Adrenal gland (tissue), 12 donors: ENCODE results near the gene RNASE8. TPM values are rescaled to one million over a fixed set of nuclear protein-coding genes. Genes with fewer than 3 reads are reported as not detected.

Experiments used
- DNase-seq, 7 donors: peaks; one replicate each; pipeline ENCODE4 v3.0.0-alpha.2; 2019 to 2020
- H3K27ac ChIP-seq, 5 donors: fragments of 200-600 bp; sonication (generic) in 4 of 5; 1 replicate in 3 of 5; 2 replicates in 2 of 5; pipeline versions ENCODE4 v1.5.1 to v1.8.0; 2016 to 2020; ENCODE audit warnings: mild to moderate bottlenecking in 1 of 5
- H3K27me3 ChIP-seq: fragments of 200-600 bp; 2 replicates; pipeline ENCODE4 v1.8.0; 2021
- H3K36me3 ChIP-seq, 2 donors: fragments of 200-600 bp; replicated peaks in 1 of 2; 1 replicate in 1 of 2; 2 replicates in 1 of 2; pipeline versions ENCODE4 v1.5.1 to v1.8.0; 2018 to 2022
- H3K4me1 ChIP-seq, 2 donors: fragments of 200-600 bp; replicated peaks in 1 of 2; 1 replicate in 1 of 2; 2 replicates in 1 of 2; pipeline versions ENCODE4 v1.5.1 to v1.8.0; 2018 to 2021
- H3K4me3 ChIP-seq, 4 donors: fragments of 200-600 bp; sonication (generic) in 3 of 4; one replicate each; pipeline ENCODE4 v1.5.1; 2016 to 2018
- H3K9me3 ChIP-seq, 3 donors: fragments of 200-600 bp; sonication (generic) in 1 of 3; replicated peaks in 1 of 3; 1 replicate in 2 of 3; 2 replicates in 1 of 3; pipeline versions ENCODE4 v1.5.1 to v1.8.0; 2016 to 2021
- POLR2A ChIP-seq, 2 donors: fragments of 450-650 bp; IDR thresholded peaks; one replicate each; pipeline ENCODE4 v1.6.1; 2017; ENCODE audit warnings: antibody characterized with exemption in 2 of 2, mild to moderate bottlenecking in 2 of 2, moderate library complexity in 1 of 2
- WGBS, 4 donors: extraction: QIAGEN DNeasy Blood & Tissue Kit in 2 of 4; methylation state at CpG; one replicate each; pipeline versions ENCODE4 v1.1.5 to v1.1.7; 2013 to 2017; 5-methylcytosine and 5-hydroxymethylcytosine counted together
- intact Hi-C, 2 donors: fragments of 100-400 bp; cut with DNase I; formaldehyde crosslinking; loops; one replicate each; pipeline versions ENCODE4 v1.14.1 to v1.15.0; 2022 to 2023
- polyA plus RNA-seq, 3 donors: library from polyadenylated mRNA; stranded (reverse); fragments of 200-250 nt in 2 of 3; fragments of 350-450 nt in 1 of 3; fragmentation: Illumina TruSeq in 1 of 3; extraction: RNeasy Lipid Tissue Mini Kit (QIAGEN cat#74804) in 1 of 3; gene quantifications; one replicate each; pipeline ENCODE4 v1.2.3, GENCODE V29; 2013 to 2014
- total RNA-seq, 9 donors: library from RNA; depleted of rRNA in 4 of 9; stranded (reverse); fragments of >200 nt in 4 of 9; fragments of 120-200 nt in 1 of 9; fragmentation: NEBNext Ultra II Directional in 1 of 9; extraction: Animal tissue kit (Norgen Biotek cat#: 25700) in 1 of 9; gene quantifications; one replicate each; pipeline versions ENCODE4 v1.1.0 to v1.2.4, GENCODE V29; 2013 to 2023
- TF ChIP-seq, protein P1 (sequence below), 6 experiments: fragments of 450-650 bp in 4 of 6; fragments of 200-600 bp in 2 of 6; sonication (generic) in 1 of 6; IDR thresholded peaks; 1 replicate in 5 of 6; 2 replicates in 1 of 6; pipeline versions ENCODE4 v1.5.1 to v1.8.0; 2016 to 2021; ENCODE audit warnings: antibody characterized with exemption in 6 of 6, mild to moderate bottlenecking in 2 of 6, moderate library complexity in 1 of 6
- donor health status: healthy with polysubstance abuse.
- donor health status: Bipolar disorder and iron deficiency.
- donor health status: DM: yes; HTN: yes; CAD: no.
- donor health status: DM: no; HTN: no; CAD: no.
- donor health status: DM: no; HTN: no; CAD: no.
- donor health status: DM: yes; HTN: yes; CAD: no.

RNASE8 gene
- total and polyA plus RNA-seq, 12 donors: not detected

DNA sequence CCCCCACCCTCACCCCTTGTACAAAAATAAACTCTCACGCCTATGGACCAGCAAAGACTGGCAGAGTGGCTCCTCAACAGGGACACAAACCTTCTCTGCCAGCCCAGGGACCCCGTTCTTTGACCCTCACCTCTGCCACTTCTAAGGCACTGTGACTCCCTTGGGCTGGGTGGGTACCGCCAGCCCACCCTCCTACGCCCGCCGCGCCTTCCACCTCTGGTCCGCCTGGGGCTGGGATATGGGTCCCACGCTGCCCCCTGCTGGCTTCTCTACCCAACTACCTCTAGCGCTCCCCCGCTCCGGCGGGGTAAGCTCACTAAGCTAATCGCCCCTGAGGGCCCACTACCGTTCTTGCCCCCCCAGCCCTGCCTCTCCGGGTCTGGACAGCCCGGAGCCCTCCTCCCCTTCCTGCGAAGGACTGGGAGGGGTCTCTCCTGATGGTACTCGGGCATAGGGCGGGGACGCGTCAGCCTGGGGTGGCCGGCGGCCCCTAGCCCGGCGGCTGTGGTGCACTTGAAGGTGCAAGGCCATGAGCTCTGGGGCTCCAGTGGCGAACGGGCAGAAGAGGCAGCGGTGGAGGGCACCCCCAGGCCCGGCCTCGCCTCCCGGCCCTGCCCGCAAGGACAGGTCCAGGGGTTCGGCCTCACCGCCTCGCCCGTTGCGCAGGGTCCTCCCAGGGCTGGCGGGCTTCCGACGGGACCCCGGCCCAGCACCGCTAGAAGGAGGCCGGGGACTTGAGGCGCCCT lies 32.7 kb downstream of the RNASE8 start:
- peak; percentile 50 to 77 (median 70) for DNase-seq
- TF ChIP-seq POLR2A (IDR thresholded peaks at IDR 0.05): peak in 1 of 2 donors; percentile 16
- TF ChIP-seq, protein P1, sequence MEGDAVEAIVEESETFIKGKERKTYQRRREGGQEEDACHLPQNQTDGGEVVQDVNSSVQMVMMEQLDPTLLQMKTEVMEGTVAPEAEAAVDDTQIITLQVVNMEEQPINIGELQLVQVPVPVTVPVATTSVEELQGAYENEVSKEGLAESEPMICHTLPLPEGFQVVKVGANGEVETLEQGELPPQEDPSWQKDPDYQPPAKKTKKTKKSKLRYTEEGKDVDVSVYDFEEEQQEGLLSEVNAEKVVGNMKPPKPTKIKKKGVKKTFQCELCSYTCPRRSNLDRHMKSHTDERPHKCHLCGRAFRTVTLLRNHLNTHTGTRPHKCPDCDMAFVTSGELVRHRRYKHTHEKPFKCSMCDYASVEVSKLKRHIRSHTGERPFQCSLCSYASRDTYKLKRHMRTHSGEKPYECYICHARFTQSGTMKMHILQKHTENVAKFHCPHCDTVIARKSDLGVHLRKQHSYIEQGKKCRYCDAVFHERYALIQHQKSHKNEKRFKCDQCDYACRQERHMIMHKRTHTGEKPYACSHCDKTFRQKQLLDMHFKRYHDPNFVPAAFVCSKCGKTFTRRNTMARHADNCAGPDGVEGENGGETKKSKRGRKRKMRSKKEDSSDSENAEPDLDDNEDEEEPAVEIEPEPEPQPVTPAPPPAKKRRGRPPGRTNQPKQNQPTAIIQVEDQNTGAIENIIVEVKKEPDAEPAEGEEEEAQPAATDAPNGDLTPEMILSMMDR (IDR thresholded peaks at IDR 0.05): peak; percentile 22 to 75 (median 61)
- 84 to 91% (median 86%) methylated on average over 8 to 45 of the region's 45 CpGs for WGBS, 4 donors

GRCh38 chr14:21090940-21091663 lies 33.5 kb downstream of the RNASE8 start:
- no peaks in the 10 kb centered on the region for H3K27me3 ChIP-seq
- peaks cover 0 to 68% of the 10 kb centered on the region in 2 donors for H3K36me3 ChIP-seq
- H3K4me1 ChIP-seq: peaks cover 2 to 28% of the 10 kb centered on the region in 2 donors
- H3K4me3 ChIP-seq: no peak overlapping the region
- H3K27ac ChIP-seq: peak overlapping the region in 3 of 5 donors; percentile 41 to 50 (median 48)
- peak in 2 of 7 donors; percentile 29 to 50 for DNase-seq
- H3K9me3 ChIP-seq: no peaks in the 10 kb centered on the region
- WGBS, 4 donors: 86 to 88% (median 87%) methylated on average over 33 to 45 of the region's 45 CpGs
- TF ChIP-seq POLR2A (IDR thresholded peaks at IDR 0.05): no peak
- TF ChIP-seq, protein P1 (IDR thresholded peaks at IDR 0.05): peak in 1 of 6 experiments; percentile 2
- intact Hi-C loops: loop anchor here (5.0 kb wide), 2 partner anchors 69 to 74 kb away; no protein-coding TSS in a partner anchor

More for the DNA sequence above, 32.7 kb downstream of the RNASE8 start:
- Histone ChIP-seq H3K36me3 (peaks cover 0 to 75% of the 10 kb centered on the region in 2 donors), H3K27ac (peak overlapping the region in 3 of 5 donors; percentile 41 to 50 (median 48)), H3K4me3 (no peak overlapping the region), H3K9me3 (no peaks in the 10 kb centered on the region), H3K27me3 (no peaks in the 10 kb centered on the region), H3K4me1 (peaks cover 2 to 21% of the 10 kb centered on the region in 2 donors)
- intact Hi-C loops: loop anchor here (5.0 kb wide), 2 partner anchors 68 to 73 kb away; no protein-coding TSS in a partner anchor

GRCh38 chr14:21091821-21092272 lies 34.2 kb downstream of the RNASE8 start:
- 80 to 90% (median 87%) methylated on average over 26 to 42 of the region's 42 CpGs for WGBS, 4 donors
- peaks cover 0 to 62% of the 10 kb centered on the region in 2 donors for H3K36me3 ChIP-seq
- H3K27me3 ChIP-seq: no peaks in the 10 kb centered on the region
- no peaks in the 10 kb centered on the region for H3K9me3 ChIP-seq
- no peak for TF ChIP-seq POLR2A (IDR thresholded peaks at IDR 0.05)
- TF ChIP-seq, protein P1 (IDR thresholded peaks at IDR 0.05): no peak
- intact Hi-C loops: loop anchor here (5.0 kb wide), 2 partner anchors 70 to 75 kb away; no protein-coding TSS in a partner anchor
- H3K27ac ChIP-seq: peak overlapping the region in 3 of 5 donors; percentile 24 to 79 (median 68)
- no peak overlapping the region for H3K4me3 ChIP-seq
- DNase-seq: peak in 3 of 7 donors; percentile 32 to 60 (median 52)
- H3K4me1 ChIP-seq: peaks cover 7 to 33% of the 10 kb centered on the region in 2 donors
